ENCODE measurements around the gene GNG4.
"Not testable (repeated sequence)": the region's sequence is repeated elsewhere in the genome, so short reads cannot be mapped to it uniquely, and the experiment has no call there.

The GNG4 gene

DNA sequence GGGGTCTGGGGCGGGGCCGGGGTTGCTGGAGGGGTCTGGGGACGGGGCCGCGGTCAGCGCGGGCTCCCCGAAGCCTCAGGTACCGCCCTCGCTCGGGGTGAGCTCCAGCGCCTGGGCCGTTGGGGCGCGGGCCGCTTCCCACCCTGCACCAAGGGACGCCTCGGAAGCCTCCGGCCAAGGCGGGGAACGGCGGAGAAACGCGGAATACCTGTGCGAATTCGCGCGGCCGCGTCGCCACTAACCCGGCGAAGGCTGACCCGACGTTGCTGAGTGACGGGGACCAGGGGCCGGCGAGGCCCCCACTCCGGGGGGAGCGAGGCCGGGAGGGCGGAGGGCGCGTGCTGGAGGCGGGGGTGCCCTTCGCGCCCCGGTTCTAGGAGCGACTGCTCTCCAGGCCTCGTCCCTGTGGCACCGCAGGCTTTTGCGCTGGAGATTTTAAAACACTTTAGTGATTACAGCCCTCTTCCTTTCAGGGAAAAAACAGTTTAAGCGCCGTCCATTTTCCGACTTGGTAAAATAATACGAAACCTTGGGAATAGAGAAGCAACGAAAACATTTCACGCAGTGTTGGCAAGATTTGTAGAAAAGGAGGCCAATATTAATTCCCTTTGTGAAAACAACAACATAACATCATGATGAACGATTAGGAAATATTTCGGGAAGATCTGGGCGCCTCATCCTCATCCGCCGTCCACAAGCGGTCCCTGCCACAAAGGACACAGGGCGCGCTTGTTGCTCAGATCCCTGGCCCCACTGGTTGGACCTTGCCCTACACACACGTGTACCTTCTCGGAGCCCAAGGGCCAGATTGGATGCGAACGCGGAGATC, 971 bp upstream of the GNG4 start:
- DNase-seq (ENCODE audit: low read depth), result no peak

DNA sequence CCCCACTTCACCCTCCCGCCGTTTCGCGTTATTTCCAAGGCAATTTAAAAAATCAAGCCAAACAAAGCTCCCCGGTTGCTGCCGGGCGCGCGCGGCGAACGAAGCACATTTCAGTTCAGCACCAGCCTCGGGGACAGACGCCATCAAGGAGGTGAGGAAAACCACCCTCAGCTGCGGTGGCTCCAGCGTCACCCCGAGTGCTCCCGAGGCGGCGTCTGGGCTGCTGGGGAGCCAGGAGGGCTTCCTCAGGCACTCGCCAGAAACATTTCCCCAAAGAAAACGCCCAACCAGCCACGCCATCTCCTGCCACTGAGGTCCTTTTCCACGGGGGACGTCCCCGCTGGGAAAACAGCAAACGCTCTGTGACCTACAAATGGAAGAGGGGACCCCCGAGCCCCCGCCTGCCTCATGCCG, 623 bp downstream of the GNG4 start:
- peak; percentile 33 for DNase-seq (ENCODE audit: low read depth)

DNA sequence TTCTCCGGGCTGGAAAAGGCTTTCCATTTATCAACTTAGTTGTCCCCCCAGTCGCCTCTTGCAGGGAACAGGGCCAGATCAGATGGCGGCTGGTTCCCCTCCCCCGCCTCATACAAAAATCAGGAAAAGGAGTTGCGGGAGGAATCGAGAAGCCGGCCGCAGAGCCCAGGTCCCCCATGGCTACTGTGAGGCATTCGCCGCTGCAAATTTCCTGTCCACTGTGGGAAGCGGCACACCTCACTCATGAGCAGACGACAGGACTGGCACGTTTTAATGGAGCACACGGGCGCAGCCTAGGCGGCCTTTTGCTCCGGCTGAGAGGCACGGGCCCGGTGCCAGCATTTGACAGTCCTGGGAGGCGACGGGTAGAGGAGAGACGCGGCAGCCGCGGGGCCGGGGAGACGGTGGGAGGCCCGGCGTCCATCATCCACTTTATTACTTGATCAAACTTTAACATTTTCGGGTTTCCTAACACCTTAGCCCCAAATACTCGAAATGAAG, 1.1 kb downstream of the GNG4 start:
- no peak for DNase-seq (ENCODE audit: low read depth)

DNA sequence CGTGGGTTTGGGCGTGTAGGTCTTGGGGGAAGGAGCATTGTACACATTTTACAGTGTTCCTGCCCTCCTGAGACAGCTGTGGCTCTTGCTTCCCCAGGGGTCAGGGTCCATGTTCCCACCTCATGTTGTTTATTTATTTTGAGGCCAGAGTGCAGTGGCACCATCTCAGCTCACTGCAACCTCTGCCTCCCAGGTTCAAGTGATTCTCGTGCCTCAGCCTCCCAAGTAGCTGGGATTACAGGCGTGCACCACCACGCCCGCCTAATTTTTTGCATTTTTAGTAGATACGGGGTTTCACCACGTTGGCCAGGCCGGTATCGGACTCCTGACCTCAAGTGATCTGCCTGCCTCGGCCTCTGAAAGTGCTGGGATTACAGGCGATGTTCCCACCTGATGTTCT, 2.0 kb downstream of the GNG4 start:
- DNase-seq (ENCODE audit: low read depth), result not testable (repeated sequence)

DNA sequence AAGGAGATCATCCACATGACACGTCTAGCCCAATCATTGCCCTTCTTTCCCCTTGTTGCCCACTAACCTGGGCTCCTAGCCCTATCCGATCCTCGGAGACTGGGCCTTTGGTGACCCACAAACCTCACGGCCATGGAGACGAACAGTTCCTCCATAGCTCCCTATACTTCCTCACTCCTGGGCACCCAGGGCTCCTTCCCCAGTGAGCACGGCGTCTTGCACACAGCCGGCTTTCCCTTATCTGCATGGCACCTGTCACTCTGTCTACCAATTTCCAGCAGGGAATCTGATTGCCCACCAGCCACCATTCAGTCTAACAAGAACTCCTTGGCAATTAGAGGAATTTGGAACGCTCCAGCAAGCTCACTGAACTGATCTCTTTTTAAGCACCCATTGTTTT, 3.1 kb downstream of the GNG4 start:
- no peak for DNase-seq (ENCODE audit: low read depth)

DNA sequence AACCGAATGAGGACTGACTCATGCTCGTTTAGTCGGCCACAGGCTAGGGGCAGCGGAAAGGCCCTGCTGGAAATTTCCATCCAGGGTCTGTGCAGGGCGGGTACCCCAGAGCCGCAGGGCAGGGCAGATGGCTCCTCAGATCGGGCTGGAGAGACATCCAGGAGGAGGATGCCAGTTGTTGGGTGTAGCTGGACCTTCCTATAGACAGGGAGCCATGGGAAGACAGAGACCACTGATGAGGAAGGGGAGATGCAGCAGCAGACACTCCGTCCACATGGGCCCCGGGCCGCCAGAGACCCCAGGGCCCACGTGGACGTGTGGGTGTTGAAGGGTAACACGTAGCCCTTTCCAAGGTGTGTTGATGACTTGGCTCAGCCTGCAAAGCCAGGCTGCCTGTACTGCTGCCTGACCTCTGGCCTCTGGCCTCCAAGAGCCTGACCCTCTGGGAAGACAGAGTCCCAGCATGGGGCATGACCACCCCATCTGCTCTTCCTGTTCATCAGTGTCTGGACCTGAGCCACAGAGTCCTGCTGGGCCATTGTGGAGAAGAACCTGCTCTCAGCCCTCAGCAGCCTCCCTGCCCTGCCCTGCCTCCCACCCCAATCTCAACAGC, 4.8 kb downstream of the GNG4 start:
- no peak for DNase-seq (ENCODE audit: low read depth)

DNA sequence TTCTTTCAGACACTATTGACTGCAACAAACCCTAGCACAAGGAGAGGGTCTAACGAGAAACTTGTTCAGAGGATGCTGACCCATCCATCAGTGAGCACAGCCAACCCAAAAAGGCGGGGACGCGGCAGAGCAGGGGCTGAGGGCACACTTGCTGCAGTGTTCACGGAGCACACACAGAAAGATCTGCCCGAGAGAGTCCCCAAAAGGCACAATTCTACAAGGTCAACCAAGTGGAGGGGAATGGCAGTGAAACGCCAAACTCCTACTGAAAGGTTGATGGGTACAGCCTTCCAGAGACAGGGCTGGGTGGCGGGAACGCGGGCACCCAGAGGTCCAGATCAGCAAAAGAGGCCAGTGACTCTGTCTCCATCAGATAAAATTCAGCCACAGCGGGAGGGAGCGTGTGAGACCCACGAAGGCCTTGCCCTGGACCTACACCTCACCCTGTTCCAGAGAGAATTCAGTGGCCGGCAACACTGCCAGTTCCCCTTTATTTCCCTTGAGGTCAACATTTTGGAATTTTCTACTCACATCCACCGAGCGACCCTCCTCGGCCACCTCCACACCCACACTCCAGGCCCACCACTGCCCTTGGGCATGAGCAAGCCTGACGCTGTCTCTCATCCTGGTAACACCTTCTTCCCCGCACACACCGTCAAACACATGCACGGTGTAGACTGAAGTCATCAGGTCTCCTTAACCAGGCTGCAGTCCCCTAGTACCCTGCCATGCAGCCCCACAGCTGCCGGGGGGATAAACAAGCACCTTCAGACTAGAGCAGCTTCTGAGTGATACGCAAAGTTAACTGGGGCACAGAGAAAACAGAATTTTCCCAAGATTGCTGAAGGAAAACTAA, 5.5 kb downstream of the GNG4 start:
- no peak for DNase-seq (ENCODE audit: low read depth)

DNA sequence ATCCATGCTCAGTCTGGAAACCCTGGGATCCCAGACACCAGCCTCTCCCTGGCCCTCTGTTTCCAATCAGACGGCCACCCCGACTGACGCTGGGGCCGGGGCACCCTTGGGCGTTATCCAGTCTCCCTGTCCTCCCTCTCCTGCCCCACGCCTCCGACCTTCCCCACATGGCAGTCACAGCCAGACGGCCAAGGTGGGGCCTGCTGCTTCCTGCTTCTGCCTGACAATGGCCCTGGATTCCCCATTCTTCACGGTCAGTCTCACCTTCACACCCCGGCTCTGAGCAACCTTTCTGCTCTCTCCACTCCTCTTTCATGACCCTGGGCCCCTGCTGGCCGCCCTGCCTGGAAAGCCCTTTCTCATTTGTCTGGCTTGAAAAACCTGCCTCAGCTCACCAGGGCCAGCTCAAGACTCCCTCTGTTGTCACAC, 6.6 kb downstream of the GNG4 start:
- no peak for DNase-seq (ENCODE audit: low read depth)

DNA sequence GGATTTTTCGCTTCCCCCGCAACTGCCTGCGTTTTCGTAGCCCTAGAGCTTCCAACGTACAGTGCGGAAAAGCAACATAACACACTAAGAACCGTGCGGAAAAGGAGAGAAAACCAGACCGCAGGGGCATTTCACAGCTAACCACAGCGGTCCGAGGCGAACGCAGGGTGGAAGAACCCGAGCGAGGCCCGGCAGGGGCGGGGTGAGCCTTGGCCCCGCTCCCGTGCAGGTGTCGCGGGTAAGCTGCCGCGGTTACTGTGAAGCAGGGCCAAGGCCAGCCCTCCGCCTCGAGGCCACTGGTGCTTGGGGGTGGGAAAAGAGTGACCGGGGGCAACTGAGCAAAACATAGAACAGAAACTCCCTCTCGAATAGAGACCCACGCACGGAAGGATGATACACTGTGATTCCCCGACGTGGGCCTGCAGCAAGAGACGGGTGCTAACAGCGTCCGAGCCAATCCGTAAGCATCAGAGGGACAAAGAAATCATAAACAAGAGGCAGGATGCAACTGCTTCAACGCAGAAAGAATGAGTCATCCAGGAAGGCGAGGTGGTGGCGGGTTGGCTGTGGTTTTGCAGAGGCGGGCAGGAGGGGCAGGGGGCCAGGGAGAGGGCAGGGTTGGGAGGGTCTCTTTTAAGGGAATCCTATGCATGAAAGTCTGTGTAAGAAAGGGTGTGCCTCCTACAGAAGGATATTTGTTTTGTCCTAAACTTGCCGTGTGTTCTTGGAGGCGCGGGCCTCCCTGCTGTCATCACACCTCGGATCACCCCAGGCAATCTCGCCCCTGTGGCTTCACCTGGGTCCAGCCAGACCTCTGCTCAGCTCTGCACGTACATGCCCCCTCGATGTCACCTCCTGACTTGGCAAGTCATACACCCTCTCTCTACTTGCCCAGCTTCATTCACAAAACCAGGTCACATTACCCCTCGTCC, 7.3 kb downstream of the GNG4 start:
- peak; percentile 49 for DNase-seq (ENCODE audit: low read depth)

DNA sequence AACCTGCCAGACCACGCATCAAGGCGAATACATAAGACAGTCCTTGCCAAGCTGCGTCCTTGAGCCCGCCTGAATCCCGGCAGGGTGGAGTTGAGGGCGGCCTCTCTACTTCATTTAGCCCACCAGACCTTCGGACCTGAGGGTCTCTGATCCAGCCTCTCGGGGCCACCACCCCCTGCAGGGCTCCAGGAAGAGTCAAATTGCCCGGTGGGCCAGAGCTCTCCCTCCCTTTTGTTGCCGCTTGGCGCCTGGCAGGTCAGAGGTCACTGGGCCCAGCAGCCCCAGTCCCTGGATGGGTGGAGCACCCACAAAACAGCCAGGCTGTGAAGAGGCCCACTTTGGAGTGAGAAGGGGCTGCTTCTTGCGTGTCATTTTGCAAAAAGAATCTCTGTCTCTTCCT, 9.0 kb downstream of the GNG4 start:
- no peak for DNase-seq (ENCODE audit: low read depth)

DNA sequence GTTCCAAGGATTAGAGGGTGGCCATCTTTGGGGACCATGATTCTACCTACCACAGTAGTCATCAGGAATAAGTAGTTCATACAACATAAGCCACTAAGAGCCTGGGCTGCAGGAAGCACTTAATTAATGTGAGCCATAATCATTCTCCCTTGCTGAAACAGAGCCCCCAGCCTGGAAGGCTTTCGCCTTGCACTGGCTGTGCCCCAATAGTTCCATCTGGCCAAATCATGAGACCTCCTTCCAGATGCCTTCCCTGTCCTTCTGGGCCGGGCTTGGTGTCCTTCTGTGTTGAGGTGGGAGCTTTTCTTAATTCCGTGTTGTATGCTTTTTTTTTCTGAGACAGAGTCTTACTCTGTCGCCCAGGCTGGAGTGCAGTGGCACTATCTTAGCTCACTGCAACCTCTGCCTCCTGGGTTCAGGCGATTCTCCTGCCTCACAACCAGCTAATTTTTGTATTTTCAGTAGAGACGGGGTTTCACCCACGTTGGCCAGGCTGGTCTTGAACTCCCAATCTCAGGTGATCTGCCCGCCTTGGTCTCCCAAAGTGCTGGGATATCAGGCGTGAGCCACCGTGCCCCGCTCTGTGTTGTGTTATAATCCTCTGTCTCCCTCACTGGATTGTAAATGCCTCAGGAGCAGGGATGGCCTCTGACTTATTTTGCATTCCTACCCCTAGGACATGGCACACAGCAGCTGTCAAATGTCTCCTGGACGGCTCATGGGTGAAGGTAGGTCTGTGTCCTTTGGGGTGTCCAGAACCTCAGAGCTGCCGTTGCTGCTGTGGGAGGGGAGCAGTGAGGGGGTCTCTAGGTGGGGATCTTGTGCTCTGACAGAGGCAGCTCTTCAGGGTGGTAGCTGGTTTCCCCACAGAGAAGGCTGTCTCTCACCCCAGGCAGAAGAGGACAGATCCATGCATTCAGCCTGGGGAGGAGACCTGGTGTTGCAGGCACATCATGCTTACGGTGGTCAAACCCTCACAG, 10.1 kb downstream of the GNG4 start:
- DNase-seq (ENCODE audit: low read depth), result no peak

DNA sequence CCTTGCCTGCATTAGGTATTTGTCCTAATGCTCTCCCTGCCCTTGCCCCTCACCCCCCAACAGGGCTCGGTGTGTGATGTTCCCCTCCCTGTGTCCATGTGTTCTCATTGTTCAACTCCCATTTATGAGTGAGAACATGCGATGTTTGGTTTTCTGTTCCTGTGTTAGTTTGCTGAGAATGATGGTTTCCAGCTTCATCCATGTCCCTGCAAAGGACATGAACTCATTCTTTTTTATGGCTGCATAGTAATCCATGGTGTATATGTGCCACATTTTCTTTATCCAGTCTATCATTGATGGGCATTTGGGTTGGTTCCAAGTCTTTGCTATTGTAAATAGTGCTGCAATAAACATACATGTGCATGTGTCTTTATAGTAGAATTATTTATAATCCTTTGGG, 11.0 kb downstream of the GNG4 start:
- not testable (repeated sequence) for DNase-seq (ENCODE audit: low read depth)

DNA sequence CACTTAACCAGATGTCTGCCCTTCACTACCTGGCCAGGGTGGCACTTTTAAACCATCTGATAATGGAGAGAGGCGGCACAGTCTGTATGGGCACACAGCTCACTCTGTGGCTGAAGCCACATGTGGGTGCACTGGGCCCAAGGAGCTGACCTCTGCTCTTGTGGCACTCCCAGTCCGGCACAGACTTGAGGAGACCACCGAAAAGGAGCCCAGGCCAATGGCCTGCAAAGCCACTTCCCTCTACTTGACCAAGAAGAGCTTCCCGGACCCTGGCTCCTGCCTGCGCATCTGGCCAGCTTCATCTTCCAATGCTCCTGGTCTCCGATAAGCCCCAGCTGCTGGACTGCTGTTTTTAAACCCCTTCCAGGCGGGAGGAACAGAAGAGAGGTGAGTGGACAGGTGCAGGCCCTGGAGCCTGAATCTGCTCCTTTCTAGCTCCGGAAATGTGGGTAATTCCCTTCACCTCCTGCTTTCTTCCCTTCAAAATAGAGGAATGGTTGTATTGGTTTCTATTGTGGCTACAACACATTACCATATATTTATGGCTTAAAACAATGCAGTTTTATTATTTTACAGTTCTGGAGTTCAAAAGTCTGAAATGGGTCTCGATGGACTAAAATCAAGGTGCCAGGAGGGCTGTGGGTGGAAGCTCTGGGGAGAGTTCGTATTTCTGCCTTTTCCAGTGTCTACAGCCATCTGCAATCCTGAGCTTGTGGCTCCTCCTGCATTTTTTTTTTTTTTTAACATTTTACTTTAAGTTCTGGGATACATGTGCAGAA, 11.6 kb downstream of the GNG4 start:
- DNase-seq (ENCODE audit: low read depth), result no peak

DNA sequence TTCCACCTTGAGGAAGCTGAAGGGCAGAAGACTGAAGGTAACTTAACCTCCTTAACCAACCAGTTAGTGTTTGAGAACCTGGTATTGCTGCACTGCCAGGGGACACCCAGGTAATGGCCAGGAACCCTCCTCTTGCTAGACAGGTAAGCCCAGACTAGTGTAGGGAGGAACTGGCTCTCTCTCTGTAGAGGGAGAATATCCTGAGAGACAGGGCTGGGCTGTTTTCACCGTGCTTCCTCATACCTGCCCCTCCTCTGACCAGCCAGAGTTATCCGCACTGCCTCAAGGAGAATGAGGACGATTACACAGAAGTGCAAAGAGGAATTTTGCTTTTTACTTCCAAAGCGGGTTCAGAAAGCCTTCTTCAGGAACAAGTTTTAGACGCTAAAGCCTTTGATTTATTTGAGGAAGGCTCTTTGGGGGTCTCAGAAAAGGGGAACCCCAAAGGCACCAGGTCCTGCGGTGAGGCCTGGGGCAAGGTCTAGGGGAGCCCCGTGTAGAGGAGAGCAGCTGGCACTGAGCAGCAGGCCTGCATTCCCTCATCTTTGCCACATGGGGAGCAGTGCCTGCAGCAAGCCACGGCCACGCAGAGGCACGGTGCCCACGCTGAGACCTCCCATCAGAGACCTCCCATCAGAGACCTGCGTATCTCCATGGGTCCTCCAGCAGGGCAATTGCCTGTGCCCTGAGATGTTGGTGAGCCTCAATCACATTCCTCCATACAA, 13.5 kb downstream of the GNG4 start:
- DNase-seq (ENCODE audit: low read depth), result no peak

DNA sequence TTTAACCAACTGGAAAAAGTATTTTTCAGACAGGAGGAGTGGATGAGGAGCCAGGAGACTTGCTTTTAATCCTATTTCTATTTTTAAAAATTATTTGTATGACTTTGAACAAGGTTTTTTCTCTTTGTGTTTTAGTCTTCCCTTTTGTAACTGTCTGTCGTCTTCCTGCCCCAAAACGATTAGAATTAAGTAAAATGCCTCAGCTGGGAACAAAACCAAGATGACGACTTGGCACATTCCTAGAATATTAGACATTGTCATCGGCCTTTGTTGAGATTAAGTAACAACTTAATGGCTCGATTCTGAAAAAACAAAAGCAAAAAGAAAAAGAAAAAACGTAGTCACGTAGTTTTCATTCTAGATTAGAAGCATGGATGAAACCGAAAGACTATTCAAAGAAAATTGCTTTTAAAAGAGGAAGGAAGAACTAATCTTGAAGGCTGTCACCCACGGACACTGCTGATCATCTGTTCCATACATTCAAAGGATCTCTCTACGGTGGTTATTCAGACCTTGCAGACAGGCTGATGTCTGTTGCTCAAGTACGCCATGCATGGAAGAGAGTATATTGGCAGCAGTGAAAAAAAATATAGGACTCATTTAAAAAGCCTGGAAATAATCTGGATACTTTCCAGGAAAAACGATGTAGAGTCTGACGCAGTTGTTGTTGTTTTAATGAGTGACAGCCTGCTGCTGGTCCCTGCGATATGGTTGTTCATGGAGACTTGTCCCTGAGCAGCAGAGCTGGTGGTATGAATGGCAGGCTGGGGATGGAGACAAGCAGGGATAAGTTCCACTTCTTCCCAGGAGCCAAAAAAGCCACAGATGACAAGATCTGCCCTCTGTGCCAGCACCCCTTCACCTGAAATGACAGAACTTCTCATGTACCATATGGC, 16.8 kb downstream of the GNG4 start:
- DNase-seq (ENCODE audit: low read depth), result no peak

DNA sequence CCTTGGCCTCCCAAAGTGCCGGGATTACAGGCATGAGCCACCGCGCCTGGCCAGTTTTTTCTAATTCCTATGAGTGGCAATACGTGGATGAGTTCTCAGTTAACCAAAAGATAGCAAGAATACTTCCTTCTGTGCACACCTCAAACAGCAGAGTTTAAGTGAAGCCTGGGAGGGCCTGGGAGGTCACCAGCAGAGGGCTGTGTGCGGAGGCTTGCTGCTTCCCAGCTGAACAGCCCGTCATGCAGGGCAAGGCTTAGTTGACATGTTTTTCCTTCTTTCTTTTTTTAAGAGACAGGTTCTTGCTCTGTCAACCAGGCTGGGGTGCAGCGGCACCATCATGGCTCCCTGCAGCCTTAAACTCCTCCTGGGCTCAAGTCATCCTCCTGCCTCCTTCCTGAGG, 17.8 kb downstream of the GNG4 start:
- no peak for DNase-seq (ENCODE audit: low read depth)

DNA sequence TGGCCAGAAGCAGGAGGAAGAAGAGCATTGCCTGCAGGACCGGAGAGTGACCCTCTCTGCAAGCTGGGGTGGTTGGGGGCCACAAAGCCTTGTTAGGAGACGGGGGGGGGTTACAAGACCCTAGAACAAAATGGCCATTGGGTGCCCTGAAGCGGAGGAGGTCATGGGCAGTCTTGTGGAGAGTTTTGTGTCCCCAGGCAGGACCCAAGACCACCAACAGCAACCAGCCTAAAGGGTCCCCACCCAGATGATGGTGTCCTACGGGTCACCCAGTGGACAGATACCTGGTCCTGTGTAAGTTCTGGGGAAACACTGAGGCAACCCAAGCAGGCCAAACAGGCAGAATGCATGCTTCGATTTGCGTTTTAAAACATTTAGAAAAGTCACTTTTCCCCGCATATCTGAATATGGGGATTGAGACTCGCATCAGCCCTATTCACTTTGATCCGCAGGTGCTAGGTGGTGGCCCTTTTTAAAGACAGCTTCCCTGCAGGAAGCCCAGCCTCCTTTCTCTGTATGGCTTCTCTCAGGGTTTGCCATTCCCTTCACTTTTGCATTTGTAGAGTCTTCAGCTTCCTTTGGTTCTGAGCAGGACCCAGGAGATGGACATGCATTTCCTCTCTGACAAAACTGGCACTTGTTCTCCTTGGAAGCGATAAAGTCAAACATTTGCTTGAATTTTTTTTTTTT, 21.1 kb downstream of the GNG4 start:
- DNase-seq (ENCODE audit: low read depth), result no peak
